SU-DHL-6 (cell line): ENCODE data around the gene PLXNB2.

Source experiments
- H2AFZ ChIP-seq: fragments of 200-600 bp; sonication (generic); 2 replicates; pipeline ENCODE4 v1.6.1; 2014; ENCODE audit warnings: low read depth, mild to moderate bottlenecking, moderate library complexity, mixed read lengths, antibody characterized with exemption, low read length; ENCODE audit not compliant: severe bottlenecking
- H3F3A ChIP-seq: fragments of 200-600 bp; shearing (Covaris generic); 2 replicates; pipeline ENCODE4 v1.6.0; 2016; ENCODE audit warnings: antibody characterized with exemption, mild to moderate bottlenecking; ENCODE audit not compliant: insufficient read depth
- H3K27ac ChIP-seq: fragments of 200-600 bp; sonication (generic); 2 replicates; pipeline ENCODE4 v1.5.1; 2016; ENCODE audit warnings: low read depth, mild to moderate bottlenecking, low read length, moderate library complexity, mixed read lengths
- H3K27me3 ChIP-seq: fragments of 200-600 bp; sonication (generic), shearing (Covaris generic); 2 replicates; pipeline ENCODE4 v1.6.0; 2014; ENCODE audit warnings: mild to moderate bottlenecking, low read length
- H3K36me3 ChIP-seq: fragments of 200-600 bp; sonication (generic); 2 replicates; pipeline ENCODE4 v1.6.1; 2014; ENCODE audit warnings: mild to moderate bottlenecking, low read length, mixed read lengths
- H3K4me2 ChIP-seq: fragments of 300-600, 200-600 bp; shearing (Covaris generic), sonication (generic); 2 replicates; pipeline ENCODE4 v1.6.0; 2014; ENCODE audit warnings: low read length, low read depth, mild to moderate bottlenecking; ENCODE audit not compliant: poor library complexity, severe bottlenecking
- H3K4me3 ChIP-seq: fragments of 200-600 bp; sonication (generic); 2 replicates; pipeline ENCODE4 v1.5.1; 2014; ENCODE audit warnings: antibody characterized with exemption, low read length, mild to moderate bottlenecking, mixed read lengths; ENCODE audit not compliant: insufficient read depth, poor library complexity, severe bottlenecking
- H3K79me2 ChIP-seq: fragments of 200-600 bp; sonication (generic); 2 replicates; pipeline ENCODE4 v1.6.1; 2014; ENCODE audit warnings: mild to moderate bottlenecking, low read length, moderate library complexity; ENCODE audit not compliant: insufficient read depth
- H3K9ac ChIP-seq: fragments of 200-600 bp; sonication (generic); 2 replicates; pipeline ENCODE4 v1.7.0; 2014; ENCODE audit warnings: mild to moderate bottlenecking, low read length
- H3K9me2 ChIP-seq: fragments of 200-600 bp; sonication (generic); replicated peaks from 2 replicates; pipeline ENCODE4 v1.6.1; 2014; ENCODE audit warnings: low read length; ENCODE audit not compliant: insufficient read depth
- H3K9me3 ChIP-seq: fragments of 200-600 bp; sonication (generic); 2 replicates; pipeline ENCODE4 v1.6.1; 2014; ENCODE audit warnings: low read length, mixed read lengths; ENCODE audit not compliant: insufficient read depth
- H4K20me1 ChIP-seq: fragments of 200-600 bp; sonication (generic); 2 replicates; pipeline ENCODE4 v1.6.1; 2014; ENCODE audit warnings: low read depth, mild to moderate bottlenecking, antibody characterized with exemption, low read length, moderate library complexity, mixed read lengths
- CTCF ChIP-seq: fragments of 200-600 bp; sonication (generic); IDR thresholded peaks from one replicate; pipeline ENCODE4 v1.5.1; 2017; ENCODE audit warnings: antibody characterized with exemption, mild to moderate bottlenecking, low read length, moderate library complexity; ENCODE audit not compliant: insufficient read depth, poor library complexity, severe bottlenecking
- EZH2phosphoT487 ChIP-seq: fragments of 200-600 bp; sonication (generic), shearing (Covaris generic); conservative IDR thresholded peaks from 2 replicates; pipeline ENCODE4 v1.6.1; 2018; ENCODE audit warnings: mild to moderate bottlenecking, antibody characterized with exemption, low read length, moderate library complexity, mixed read lengths

PLXNB2 gene

GRCh38 chr22:50308986-50309600, 1.6 kb upstream of the PLXNB2 start:
- Histone ChIP-seq H3K79me2 (no peaks in the 10 kb centered on the region), H2AFZ (no peak overlapping the region), H3K27ac (peak overlapping the region; percentile 23), H3K9ac (no peak overlapping the region), H3F3A (peaks cover 24% of the 10 kb centered on the region; the same call in 1 of the 2 replicates), H3K36me3 (no peaks in the 10 kb centered on the region), H4K20me1 (no peaks in the 10 kb centered on the region), H3K9me2 (no peaks in the 10 kb centered on the region), H3K4me3 (no peak overlapping the region), H3K9me3 (no peaks in the 10 kb centered on the region), H3K4me2 (no peak overlapping the region), H3K27me3 (no peaks in the 10 kb centered on the region)
- TF ChIP-seq EZH2phosphoT487: no peak

GRCh38 chr22:50308597-50308935, 1.1 kb upstream of the PLXNB2 start:
- TF ChIP-seq CTCF (no peak), EZH2phosphoT487 (no peak)
- peaks cover 30% of the 10 kb centered on the region; the same call in 1 of the 2 replicates for H3F3A ChIP-seq
- H3K79me2 ChIP-seq: no peaks in the 10 kb centered on the region
- no peak overlapping the region for H3K9ac ChIP-seq
- H3K9me3 ChIP-seq: no peaks in the 10 kb centered on the region
- no peaks in the 10 kb centered on the region for H3K9me2 ChIP-seq
- peak overlapping the region; percentile 23 for H3K27ac ChIP-seq
- H2AFZ ChIP-seq: no peak overlapping the region
- no peaks in the 10 kb centered on the region for H3K36me3 ChIP-seq
- no peak overlapping the region for H3K4me2 ChIP-seq
- no peaks in the 10 kb centered on the region for H3K27me3 ChIP-seq
- H4K20me1 ChIP-seq: no peaks in the 10 kb centered on the region
- H3K4me3 ChIP-seq: no peak overlapping the region

- Histone ChIP-seq H3K4me2 (no peak overlapping the region), H3K27me3 (no peaks in the 10 kb centered on the region), H3K36me3 (no peaks in the 10 kb centered on the region), H3K9me3 (no peaks in the 10 kb centered on the region), H3K4me3 (no peak overlapping the region), H3F3A (peaks cover 34% of the 10 kb centered on the region), H3K9ac (no peak overlapping the region), H3K27ac (0 out of 2 replicates have a peak overlapping the region, but pooled peaks have one; percentile 22), H2AFZ (no peak overlapping the region), H3K79me2 (no peaks in the 10 kb centered on the region), H3K9me2 (no peaks in the 10 kb centered on the region), H4K20me1 (no peaks in the 10 kb centered on the region)
- no peak for TF ChIP-seq CTCF
- TF ChIP-seq EZH2phosphoT487: no peak
Measured at GRCh38 chr22:50307890-50308596, 597 bp upstream of the PLXNB2 start.

- Histone ChIP-seq H3K9me2 (no peaks in the 10 kb centered on the region), H3K9ac (peak overlapping the region; percentile 65), H3K79me2 (no peaks in the 10 kb centered on the region), H3K36me3 (no peaks in the 10 kb centered on the region), H4K20me1 (no peaks in the 10 kb centered on the region), H2AFZ (no peak overlapping the region), H3K27ac (peak overlapping the region; percentile 97), H3K4me2 (peak overlapping the region; percentile 74), H3K27me3 (no peaks in the 10 kb centered on the region), H3K9me3 (no peaks in the 10 kb centered on the region), H3K4me3 (peak overlapping the region; percentile 54), H3F3A (peaks cover 46% of the 10 kb centered on the region)
- no peak for TF ChIP-seq CTCF
- no peak for TF ChIP-seq EZH2phosphoT487
Measured at GRCh38 chr22:50305923-50306566, 1.4 kb downstream of the PLXNB2 start.
